Hippocampal formation (tissue), 2 donors: ENCODE results near the gene MBOAT2.
A peak's percentile ranks its signal among the peaks of the same experiment; 100 is the strongest.

Experiments used
- DNase-seq, 2 donors: peaks; one replicate each; lab custom pipeline; 2025; lab: John Stamatoyannopoulos, UW

The MBOAT2 gene

GRCh38 chr2:9017411-9017810, 13.9 kb upstream of the MBOAT2 start:
- no peak for DNase-seq

DNA sequence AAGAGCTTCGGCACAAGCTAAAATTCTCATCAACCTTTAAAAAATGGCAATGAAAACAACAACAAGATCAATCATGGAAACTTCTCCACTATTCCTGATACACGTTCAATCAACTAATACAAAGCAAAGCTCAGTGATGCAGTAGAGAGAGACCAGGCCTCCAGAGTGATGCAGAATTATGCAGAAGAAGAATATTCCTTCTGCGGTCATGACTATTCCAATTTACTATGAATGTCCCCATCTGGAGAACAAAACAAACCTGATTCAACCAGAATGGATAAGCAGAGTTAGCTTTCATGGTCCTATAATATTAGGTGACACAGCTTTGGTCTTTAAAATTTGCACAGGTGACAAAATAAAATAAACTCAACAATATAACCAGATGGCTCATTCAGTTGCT, 12.5 kb upstream of the MBOAT2 start:
- DNase-seq, result no peak

- no peak for DNase-seq
These were observed 9.9 kb upstream of the MBOAT2 start for GRCh38 chr2:9013403-9013802.

DNA sequence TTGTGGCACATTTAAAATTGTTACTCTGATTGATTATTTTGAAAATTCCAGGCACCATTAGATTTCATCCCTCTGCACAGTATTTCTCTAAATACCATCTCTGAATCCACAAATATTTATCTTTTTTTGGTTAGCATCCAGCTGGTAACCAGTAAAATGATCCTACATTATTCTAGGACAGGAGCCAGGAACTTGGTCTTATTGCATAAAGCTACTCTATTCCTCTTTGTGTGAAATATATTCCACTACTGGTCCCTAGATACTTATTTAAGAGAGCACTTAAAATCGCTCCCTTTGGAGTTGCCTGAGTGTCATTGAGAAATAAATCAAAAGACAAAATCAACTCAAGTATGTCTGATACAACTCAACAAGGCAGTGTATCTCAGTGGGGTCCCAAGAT, 7.4 kb upstream of the MBOAT2 start:
- DNase-seq, result no peak

- DNase-seq, result peak in 1 of 2 donors; percentile 45
These were observed 5.6 kb upstream of the MBOAT2 start for GRCh38 chr2:9008951-9009664.

DNA sequence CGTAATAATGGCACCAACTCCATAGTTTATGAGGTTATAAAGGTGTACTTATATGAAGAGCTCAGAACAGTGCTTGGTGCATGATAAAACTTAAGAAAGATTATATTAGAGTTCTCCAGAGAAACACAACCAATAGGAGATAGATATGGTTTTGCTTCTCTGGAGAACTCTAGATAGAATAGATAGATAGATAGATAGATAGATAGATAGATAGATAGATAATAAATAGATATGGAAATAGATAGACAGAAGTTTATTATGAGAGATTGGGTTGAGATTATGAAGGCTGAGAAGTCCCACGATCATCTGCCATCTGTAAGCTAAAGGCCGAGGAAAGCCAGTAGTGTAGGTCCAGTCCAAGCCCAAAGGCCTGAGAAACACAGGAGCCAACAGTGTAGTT, 2.9 kb upstream of the MBOAT2 start:
- DNase-seq, result no peak

GRCh38 chr2:9004338-9005204, 1.1 kb upstream of the MBOAT2 start:
- no peak for DNase-seq

DNA sequence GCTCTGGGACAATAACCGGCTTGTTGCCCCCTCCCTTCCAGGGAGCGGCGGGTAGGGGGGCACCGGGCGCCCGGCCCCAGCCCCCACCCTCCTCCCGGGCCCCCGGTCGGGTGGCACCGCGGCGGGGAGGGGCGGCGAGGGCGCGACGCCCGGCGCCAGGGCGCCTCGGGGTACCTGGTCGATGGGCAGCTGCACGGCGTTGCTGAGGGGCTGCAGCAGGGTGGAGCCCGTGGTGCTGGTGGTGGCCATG, 193 bp downstream of the MBOAT2 start:
- DNase-seq, result no peak

- DNase-seq, result peak; percentile 20 to 44
These were observed 683 bp downstream of the MBOAT2 start for GRCh38 chr2:9002637-9003365.

DNA sequence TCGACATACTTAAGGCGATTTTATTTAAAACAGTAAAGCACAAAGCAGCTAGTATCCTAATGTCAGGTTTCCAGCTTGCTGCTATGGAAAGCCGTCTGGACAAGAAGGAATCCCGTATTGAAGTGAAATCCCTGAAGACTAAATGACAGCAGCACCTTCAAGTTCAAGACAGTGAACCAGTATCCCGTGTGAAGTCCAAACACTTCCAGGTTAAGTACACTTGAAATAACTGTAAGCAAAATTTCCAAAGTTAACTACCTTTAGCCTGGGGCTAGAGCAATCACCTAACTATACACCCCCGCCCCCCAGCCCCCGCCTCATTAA, 1.2 kb downstream of the MBOAT2 start:
- DNase-seq, result no peak

DNA sequence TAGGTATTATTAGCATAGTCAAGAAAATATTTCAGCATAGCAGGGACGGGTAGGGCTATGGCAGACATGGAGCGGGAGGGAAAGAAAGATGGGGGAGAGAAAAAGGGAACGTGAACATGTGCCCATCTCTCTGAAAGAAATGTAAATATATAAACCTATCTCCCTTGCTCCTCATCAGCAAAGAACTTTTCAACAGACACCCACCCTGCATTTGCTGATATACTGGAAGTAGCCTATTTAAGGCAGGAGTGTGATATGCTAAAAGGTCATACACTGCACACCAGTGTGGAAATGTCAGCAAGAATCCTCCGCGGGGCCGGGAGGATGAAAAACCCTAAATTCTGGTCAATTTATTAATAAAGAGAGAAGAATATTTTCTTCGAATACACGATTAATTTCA, 1.7 kb downstream of the MBOAT2 start:
- no peak for DNase-seq

DNA sequence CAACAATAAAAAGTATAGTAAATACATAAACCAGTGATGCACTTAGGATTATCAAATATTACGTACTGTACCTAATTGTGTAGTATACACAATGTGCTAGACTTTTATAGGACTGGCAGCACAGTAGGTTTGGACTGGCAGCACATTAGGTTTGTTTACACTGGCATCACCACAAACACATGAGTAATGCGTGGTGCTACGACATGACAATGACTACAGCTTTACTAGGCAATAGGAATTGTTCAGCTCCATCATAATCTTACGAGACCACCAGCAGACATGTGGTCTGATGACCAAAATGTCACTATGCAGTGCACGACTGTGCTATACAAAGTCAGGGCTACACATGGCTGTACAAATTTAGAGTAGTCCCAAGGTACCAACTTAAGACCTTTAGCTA, 2.3 kb downstream of the MBOAT2 start:
- DNase-seq, result no peak

DNA sequence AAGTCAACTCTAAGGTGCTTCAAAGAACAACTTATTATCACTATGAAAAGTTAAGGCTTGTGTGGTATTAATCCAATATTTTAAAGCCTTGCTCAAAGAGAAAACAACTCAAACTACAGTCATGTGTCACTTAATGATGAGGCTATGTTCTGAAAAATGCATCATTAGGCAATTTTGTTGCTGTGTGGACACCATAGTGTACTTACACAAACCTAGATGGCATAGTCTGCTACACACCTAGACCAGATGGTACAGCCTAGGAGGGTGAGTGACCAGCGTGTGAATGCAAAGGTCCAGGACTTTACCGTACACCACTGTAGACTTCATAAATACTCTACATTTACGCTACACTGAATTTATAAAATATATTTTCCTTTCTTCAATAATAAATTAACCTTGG, 3.0 kb downstream of the MBOAT2 start:
- DNase-seq, result no peak

- DNase-seq, result no peak
These were observed 3.7 kb downstream of the MBOAT2 start for GRCh38 chr2:8999797-9000196.

DNA sequence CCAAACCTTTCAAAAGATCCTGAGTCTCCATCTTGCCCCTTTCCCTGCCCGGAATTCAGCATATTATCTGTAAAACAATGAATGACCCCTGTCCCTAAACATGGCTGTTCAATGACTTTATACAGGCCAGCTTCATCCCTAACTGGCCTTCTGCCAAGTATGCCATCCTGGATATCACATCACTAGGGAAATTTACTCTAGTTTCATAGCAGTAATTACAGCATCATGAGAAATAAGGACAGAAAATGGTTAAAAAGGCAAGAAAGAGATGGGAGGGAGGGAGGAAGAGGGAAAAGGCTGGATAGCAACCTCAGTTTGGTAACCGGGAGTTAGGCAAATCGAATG, 4.4 kb downstream of the MBOAT2 start:
- DNase-seq, result no peak

- DNase-seq, result no peak
These were observed 4.9 kb downstream of the MBOAT2 start for GRCh38 chr2:8998418-8999101.

- DNase-seq, result no peak
These were observed 5.9 kb downstream of the MBOAT2 start for GRCh38 chr2:8997631-8998030.

GRCh38 chr2:8997108-8997507, 6.4 kb downstream of the MBOAT2 start:
- no peak for DNase-seq

- no peak for DNase-seq
These were observed 7.5 kb downstream of the MBOAT2 start for GRCh38 chr2:8996006-8996405.

DNA sequence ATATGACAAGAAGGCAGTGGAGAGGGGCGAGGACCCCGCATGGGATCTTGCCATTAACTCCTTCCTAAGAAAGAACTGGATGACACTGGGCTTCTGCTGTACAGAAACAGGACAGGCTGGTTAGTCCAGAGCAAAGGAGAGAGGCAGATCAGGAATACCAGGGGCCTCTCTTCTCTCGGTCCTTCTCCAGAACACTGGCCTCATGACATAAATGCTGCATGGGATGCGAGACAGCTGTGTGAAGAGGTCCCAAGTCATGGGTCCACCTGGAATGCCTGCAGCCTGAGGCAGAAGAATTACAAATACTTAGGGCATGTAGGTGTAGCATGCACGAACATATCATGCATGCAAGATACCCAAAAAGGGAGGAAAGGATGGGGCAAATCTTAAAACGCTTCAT, 9.1 kb downstream of the MBOAT2 start:
- DNase-seq, result no peak

- DNase-seq, result no peak
These were observed 9.6 kb downstream of the MBOAT2 start for GRCh38 chr2:8993902-8994278.

GRCh38 chr2:8993196-8993901, 10.1 kb downstream of the MBOAT2 start:
- no peak for DNase-seq
